SK-N-SH (cell line): ENCODE results near the gene FAM124A. TPM values are rescaled to one million over a fixed set of nuclear protein-coding genes. Genes with fewer than 3 reads are reported as not detected.

ENCODE experiments used
- CTCF ChIA-PET: fragments of 300-600, 350-600 bp; formaldehyde crosslinking; extraction: SDS; loops from one replicate; lab custom pipeline; 2021; lab: Yijun Ruan, JAX
- POLR2A ChIA-PET: fragments of 350-600 bp; sonication (Branson Sonifier 250); formaldehyde crosslinking; extraction: SDS; loops from one replicate; lab custom pipeline; 2020; ENCODE audit warnings: antibody characterized with exemption, inconsistent platforms; lab: Yijun Ruan, JAX
- DNase-seq: peaks from one replicate; pipeline ENCODE4 v3.0.0; 2012
- H2AFZ ChIP-seq: fragments of 200-600 bp; sonication (generic); 2 replicates; pipeline ENCODE4 v1.8.1; 2016; ENCODE audit warnings: antibody characterized with exemption, mild to moderate bottlenecking, low read depth
- H3F3A ChIP-seq: fragments of 200-600 bp; sonication (generic); replicated peaks from 2 replicates; pipeline ENCODE3; 2016; ENCODE audit warnings: antibody characterized with exemption, mild to moderate bottlenecking; ENCODE audit not compliant: insufficient read depth
- H3K27ac ChIP-seq, 2 experiments: fragments of 200-500 bp in 1 of 2; fragments of 200-600 bp in 1 of 2; sonication (Bioruptor generic) in 1 of 2; sonication (generic), shearing (Covaris generic) in 1 of 2; 2 replicates each; pipeline versions ENCODE4 v1.5.1 to v1.6.1; 2014 to 2016; ENCODE audit warnings: low read depth in 2 of 2, inconsistent platforms in 1 of 2, low read length in 1 of 2, mild to moderate bottlenecking in 1 of 2, mixed read lengths in 1 of 2
- H3K27me3 ChIP-seq: fragments of 200-600 bp; sonication (generic), shearing (Covaris generic); 2 replicates; pipeline ENCODE4 v1.6.1; 2016; ENCODE audit warnings: mixed run types; ENCODE audit not compliant: insufficient read depth
- H3K36me3 ChIP-seq, 2 experiments: fragments of 200-500 bp in 1 of 2; fragments of 200-600 bp in 1 of 2; sonication (Bioruptor generic) in 1 of 2; sonication (generic) in 1 of 2; replicated peaks in 1 of 2; 2 replicates each; pipeline versions ENCODE3 to v1.5.1; 2014 to 2016; ENCODE audit warnings: low read length in 1 of 2, mild to moderate bottlenecking in 1 of 2; ENCODE audit not compliant: insufficient read depth in 2 of 2, control insufficient read depth in 1 of 2
- H3K4me1 ChIP-seq, 2 experiments: fragments of 200-500 bp in 1 of 2; fragments of 200-600 bp in 1 of 2; sonication (Bioruptor generic) in 1 of 2; sonication (generic), shearing (Covaris generic) in 1 of 2; 2 replicates each; pipeline versions ENCODE4 v1.5.1 to v1.6.1; 2014 to 2016; ENCODE audit warnings: low read depth in 1 of 2, low read length in 1 of 2, mixed run types in 1 of 2; ENCODE audit not compliant: insufficient read depth in 2 of 2, control insufficient read depth in 1 of 2
- H3K4me2 ChIP-seq: fragments of 200-600 bp; sonication (generic), shearing (Covaris generic); 2 replicates; pipeline ENCODE4 v1.6.1; 2017; ENCODE audit warnings: mixed run types
- H3K4me3 ChIP-seq, 2 experiments: fragments of 200-500 bp in 1 of 2; fragments of 200-600 bp in 1 of 2; sonication (Bioruptor generic) in 1 of 2; sonication (generic), shearing (Covaris generic) in 1 of 2; 2 replicates each; pipeline versions ENCODE4 v1.5.1 to v1.8.1; 2014 to 2016; ENCODE audit warnings: low read depth in 2 of 2, inconsistent platforms in 1 of 2, low read length in 1 of 2, mild to moderate bottlenecking in 1 of 2, mixed read lengths in 1 of 2, moderate library complexity in 1 of 2
- H3K79me2 ChIP-seq: fragments of 200-600 bp; sonication (generic); 2 replicates; pipeline ENCODE4 v1.8.1; 2017; ENCODE audit warnings: mild to moderate bottlenecking; ENCODE audit not compliant: insufficient read depth
- H3K9ac ChIP-seq: fragments of 200-600 bp; sonication (generic); 2 replicates; pipeline ENCODE4 v1.6.1; 2017; ENCODE audit warnings: mixed run types
- H3K9me2 ChIP-seq: fragments of 200-600 bp; sonication (generic); 2 replicates; pipeline ENCODE4 v1.6.1; 2017; ENCODE audit warnings: mixed run types
- H3K9me3 ChIP-seq: fragments of 200-600 bp; sonication (generic); 2 replicates; pipeline ENCODE4 v1.6.1; 2017; ENCODE audit warnings: mixed run types, mild to moderate bottlenecking, moderate library complexity
- H4K20me1 ChIP-seq: fragments of 200-600 bp; sonication (generic); 2 replicates; pipeline ENCODE4 v1.6.1; 2017; ENCODE audit warnings: mild to moderate bottlenecking, mixed run types; ENCODE audit not compliant: insufficient read depth
- CHD2 ChIP-seq: fragments of 150-350 bp; IDR thresholded peaks from 2 replicates; pipeline ENCODE4 v1.6.1; 2018; ENCODE audit warnings: low read length; ENCODE audit not compliant: partially characterized antibody
- EZH2phosphoT487 ChIP-seq: fragments of 200-600 bp; sonication (generic); IDR thresholded peaks from 2 replicates; pipeline ENCODE4 v1.6.1; 2017; ENCODE audit warnings: low read depth, mixed run types, mild to moderate bottlenecking, antibody characterized with exemption, moderate library complexity, borderline replicate concordance
- FOXJ3 ChIP-seq: sonication (generic); formaldehyde crosslinking; IDR thresholded peaks from 2 replicates; pipeline ENCODE4 v1.5.1; 2020; ENCODE audit warnings: mild to moderate bottlenecking, missing genetic modification reagents
- PBX3 ChIP-seq: IDR thresholded peaks from 2 replicates; pipeline ENCODE4; 2012
- RAD21 ChIP-seq: IDR thresholded peaks from 2 replicates; pipeline ENCODE4 v1.6.1; 2012; ENCODE audit warnings: mild to moderate bottlenecking, low read length
- TAF1 ChIP-seq: IDR thresholded peaks from 2 replicates; pipeline ENCODE4 v1.6.1; 2012; ENCODE audit warnings: low read depth, mild to moderate bottlenecking, low read length, moderate library complexity, borderline replicate concordance
- TCF12 ChIP-seq: IDR thresholded peaks from 2 replicates; pipeline ENCODE4 v1.4.0; 2012
- USF2 ChIP-seq: fragments of 150-350 bp; IDR thresholded peaks from 2 replicates; pipeline ENCODE4 v1.6.1; 2017; ENCODE audit warnings: antibody characterized with exemption, low read length, low read depth, borderline replicate concordance
- ZBTB33 ChIP-seq: IDR thresholded peaks from 2 replicates; pipeline ENCODE4 v1.4.0; 2012; ENCODE audit warnings: low read depth, borderline replicate concordance
- WGBS: methylation state at CpG from one replicate; pipeline ENCODE4 v1.1.6; 2017; ENCODE audit warnings: low lambda C conversion rate; 5-methylcytosine and 5-hydroxymethylcytosine counted together
- polyA plus RNA-seq, 3 experiments: library from polyadenylated mRNA; depleted of rRNA; stranded (reverse); fragments of >200 nt; gene quantifications; 2 replicates each; pipeline ENCODE4 v1.2.3, GENCODE V29; 2012
- TF ChIP-seq, protein P1 (sequence below): fragments of 200-600 bp; sonication (generic); IDR thresholded peaks from 2 replicates; pipeline ENCODE4 v1.6.1; 2017; ENCODE audit warnings: antibody characterized with exemption, mild to moderate bottlenecking, moderate library complexity

FAM124A gene
- polyA plus RNA-seq, 1 of the 3 experiments (the other 2 are of a cell fraction): 1.5 TPM

GRCh38 chr13:51221674-51222036 lies 543 bp upstream of the FAM124A start (continued):
- TF ChIP-seq FOXJ3 (CRISPR knock-in tag) (no peak), TAF1 (no peak), EZH2phosphoT487 (no peak), PBX3 (no peak), TCF12 (no peak), CHD2 (no peak), USF2 (no peak)

- no peak overlapping the region for H3K27ac ChIP-seq
- H3K9me2 ChIP-seq: no peaks in the 10 kb centered on the region
- H3K36me3 ChIP-seq: no peaks in the 10 kb centered on the region
- no peaks in the 10 kb centered on the region for H3K9me3 ChIP-seq
- H3K9ac ChIP-seq: peak overlapping the region; percentile 58; the same call in 1 of the 2 replicates
- no peaks in the 10 kb centered on the region for H3K79me2 ChIP-seq
- TF ChIP-seq RAD21: peak; percentile 28; the same call in 1 of the 2 replicates
- no peak for TF ChIP-seq EZH2phosphoT487
- TF ChIP-seq ZBTB33: no peak
- TF ChIP-seq, protein P1, sequence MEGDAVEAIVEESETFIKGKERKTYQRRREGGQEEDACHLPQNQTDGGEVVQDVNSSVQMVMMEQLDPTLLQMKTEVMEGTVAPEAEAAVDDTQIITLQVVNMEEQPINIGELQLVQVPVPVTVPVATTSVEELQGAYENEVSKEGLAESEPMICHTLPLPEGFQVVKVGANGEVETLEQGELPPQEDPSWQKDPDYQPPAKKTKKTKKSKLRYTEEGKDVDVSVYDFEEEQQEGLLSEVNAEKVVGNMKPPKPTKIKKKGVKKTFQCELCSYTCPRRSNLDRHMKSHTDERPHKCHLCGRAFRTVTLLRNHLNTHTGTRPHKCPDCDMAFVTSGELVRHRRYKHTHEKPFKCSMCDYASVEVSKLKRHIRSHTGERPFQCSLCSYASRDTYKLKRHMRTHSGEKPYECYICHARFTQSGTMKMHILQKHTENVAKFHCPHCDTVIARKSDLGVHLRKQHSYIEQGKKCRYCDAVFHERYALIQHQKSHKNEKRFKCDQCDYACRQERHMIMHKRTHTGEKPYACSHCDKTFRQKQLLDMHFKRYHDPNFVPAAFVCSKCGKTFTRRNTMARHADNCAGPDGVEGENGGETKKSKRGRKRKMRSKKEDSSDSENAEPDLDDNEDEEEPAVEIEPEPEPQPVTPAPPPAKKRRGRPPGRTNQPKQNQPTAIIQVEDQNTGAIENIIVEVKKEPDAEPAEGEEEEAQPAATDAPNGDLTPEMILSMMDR: peak; percentile 31
- TF ChIP-seq, all 33 proteins: peak for 2
- Histone ChIP-seq H3K4me3 (peak overlapping the region; percentile 70 to 79), H3F3A (no peaks in the 10 kb centered on the region), H2AFZ (peak overlapping the region; percentile 95), H3K4me2 (peak overlapping the region; percentile 95), H4K20me1 (no peaks in the 10 kb centered on the region), H3K4me1 (peaks cover 0 to 20% of the 10 kb centered on the region in 2 experiments; a peak in 2 of 4 replicates), H3K27me3 (0 out of 2 replicates have a peak, but pooled peaks cover 7% of the 10 kb centered on the region)
- WGBS: 31% methylated on average over 16 of the region's 34 CpGs
- ChIA-PET POLR2A (interaction anchor here (0.5 to 2.2 kb wide), 3 partner anchors 24 to 1775 kb away, joined by 3 to 8 read pairs (median 4); partner anchors contain the start of gene TRIM13), CTCF (interaction anchor here (0.6 to 3.9 kb wide), 20 partner anchors 9 to 509 kb away, joined by 3 to 53 read pairs (median 4); no protein-coding TSS in a partner anchor)
- no peak for DNase-seq
Observed at GRCh38 chr13:51222686-51223559, 725 bp downstream of the FAM124A start.
